Central memory CD4-positive, alpha-beta T cell (primary cell): Measurements from ENCODE around the gene CXCL1.
"Not testable (repeated sequence)": the region's sequence is repeated elsewhere in the genome, so short reads cannot be mapped to it uniquely, and the experiment has no call there.

Source experiments
- DNase-seq: peaks from one replicate; pipeline ENCODE4 v3.0.0; 2022

The CXCL1 gene

DNA sequence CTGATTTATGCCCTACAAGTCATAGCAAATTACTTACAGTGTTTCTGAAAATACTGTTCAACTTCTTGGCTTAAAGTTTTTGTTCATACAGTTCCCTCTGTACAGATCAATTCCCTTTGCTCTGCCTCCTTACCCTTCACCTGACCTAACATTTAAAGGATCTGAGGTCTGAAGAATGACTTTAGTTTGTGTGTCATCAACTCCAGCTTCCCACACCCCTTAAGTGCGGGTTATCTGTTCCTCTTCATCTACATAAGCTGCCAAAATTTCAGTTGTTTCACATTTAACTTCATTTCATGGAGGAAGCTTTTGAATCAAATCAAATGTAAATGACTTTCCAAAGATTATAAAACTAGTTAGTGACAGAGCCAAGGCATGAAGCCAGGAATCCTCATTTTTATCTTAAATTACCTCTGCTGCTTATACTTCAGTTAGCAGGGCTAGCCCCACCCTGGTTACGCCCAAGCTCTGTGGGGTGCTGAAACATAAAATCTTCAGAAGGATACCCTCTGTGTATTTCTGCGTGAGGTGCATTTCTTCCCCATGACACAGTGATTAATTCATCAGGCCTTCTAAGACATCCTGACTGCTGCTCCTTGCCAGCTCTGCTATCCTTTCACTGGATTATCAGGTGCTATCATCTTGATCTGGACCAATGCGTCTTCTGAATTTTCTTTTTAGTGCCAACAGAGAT, 16.5 kb downstream of the CXCL1 start:
- no peak for DNase-seq

DNA sequence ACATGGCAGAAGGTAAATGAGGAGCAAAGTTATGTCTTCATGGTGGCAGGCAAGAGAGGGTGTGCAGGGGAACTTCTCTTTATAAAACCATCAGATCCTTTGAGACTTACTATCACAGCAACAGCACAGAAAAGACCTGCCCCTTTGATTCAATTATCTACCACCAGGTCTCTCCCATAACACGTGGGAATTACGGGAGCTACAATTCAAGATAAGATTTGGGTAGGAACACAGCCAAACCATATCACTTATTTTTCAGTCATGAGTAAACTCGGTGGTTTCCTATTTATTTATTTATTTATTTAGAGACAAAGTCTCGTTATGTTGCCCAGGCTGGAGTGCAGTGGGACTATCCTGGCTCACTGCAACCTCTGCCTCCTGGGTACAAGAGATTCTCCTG, 22.1 kb downstream of the CXCL1 start:
- no peak for DNase-seq

DNA sequence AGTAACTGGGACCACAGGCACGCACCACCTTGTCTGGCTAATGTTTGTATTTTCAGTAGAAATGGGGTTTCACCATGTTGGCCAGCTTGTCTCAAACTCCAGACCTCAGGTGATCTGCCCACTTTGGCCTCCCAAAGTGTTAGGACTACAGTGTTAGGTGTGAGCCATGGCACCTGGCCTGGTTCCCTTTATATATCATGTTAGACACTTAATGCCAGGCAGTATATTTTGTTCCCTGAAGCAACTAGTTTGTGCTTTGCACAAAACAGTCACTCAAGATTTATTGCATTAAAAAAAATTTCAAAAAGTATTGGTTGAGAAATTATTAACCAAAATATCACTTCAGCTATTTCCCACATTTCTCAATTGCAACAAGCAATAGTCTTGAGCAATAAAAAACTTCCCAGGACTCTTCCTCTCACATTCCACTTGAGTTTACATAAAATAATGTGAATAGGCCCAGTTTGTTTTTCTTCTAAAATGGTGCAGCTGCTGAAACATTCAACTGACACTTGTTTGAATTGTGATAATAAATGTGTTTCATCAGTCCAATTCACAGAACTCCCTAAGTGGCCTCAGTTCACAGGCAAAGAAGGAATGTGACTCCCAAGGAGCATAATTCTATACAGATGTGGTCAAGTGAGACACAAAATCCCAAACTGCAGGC, 22.7 kb downstream of the CXCL1 start:
- no peak for DNase-seq

DNA sequence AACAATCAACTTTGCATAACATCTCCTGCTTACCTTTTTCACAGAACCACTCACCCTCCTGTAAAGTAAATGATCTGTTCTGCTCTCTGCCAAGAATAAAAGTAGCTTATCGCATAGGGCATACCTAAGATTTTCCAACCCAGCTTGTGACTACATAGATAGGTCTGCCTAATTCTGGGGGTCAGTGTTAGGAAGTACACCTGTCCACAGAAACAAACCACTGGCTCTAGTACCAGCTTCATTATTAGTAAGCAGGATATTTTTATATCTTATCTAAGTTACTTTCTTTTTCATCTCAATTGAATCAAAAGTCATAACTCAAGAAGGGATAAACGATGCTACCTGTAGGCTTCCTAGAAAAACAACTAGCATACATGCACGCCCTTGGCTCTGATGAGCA, 23.8 kb downstream of the CXCL1 start:
- DNase-seq = no peak

DNA sequence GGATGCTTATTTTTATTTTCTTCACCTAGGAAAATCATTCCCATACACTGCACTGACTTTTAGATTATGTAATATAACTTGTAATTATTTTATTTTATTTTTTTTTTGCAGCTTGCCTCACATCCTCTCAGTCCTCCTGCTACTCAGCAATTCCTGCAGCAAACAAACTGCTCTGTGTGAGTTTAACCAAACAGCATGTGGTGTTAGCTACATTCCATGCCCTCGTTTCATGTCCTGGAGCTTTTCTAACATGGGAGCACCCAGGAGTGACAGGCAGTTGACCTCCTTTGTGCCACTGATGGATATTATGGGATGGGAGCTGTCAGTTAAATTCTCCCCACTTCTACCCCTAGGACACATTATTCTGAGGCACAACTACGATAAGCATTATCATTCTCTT, 24.8 kb downstream of the CXCL1 start:
- no peak for DNase-seq

DNA sequence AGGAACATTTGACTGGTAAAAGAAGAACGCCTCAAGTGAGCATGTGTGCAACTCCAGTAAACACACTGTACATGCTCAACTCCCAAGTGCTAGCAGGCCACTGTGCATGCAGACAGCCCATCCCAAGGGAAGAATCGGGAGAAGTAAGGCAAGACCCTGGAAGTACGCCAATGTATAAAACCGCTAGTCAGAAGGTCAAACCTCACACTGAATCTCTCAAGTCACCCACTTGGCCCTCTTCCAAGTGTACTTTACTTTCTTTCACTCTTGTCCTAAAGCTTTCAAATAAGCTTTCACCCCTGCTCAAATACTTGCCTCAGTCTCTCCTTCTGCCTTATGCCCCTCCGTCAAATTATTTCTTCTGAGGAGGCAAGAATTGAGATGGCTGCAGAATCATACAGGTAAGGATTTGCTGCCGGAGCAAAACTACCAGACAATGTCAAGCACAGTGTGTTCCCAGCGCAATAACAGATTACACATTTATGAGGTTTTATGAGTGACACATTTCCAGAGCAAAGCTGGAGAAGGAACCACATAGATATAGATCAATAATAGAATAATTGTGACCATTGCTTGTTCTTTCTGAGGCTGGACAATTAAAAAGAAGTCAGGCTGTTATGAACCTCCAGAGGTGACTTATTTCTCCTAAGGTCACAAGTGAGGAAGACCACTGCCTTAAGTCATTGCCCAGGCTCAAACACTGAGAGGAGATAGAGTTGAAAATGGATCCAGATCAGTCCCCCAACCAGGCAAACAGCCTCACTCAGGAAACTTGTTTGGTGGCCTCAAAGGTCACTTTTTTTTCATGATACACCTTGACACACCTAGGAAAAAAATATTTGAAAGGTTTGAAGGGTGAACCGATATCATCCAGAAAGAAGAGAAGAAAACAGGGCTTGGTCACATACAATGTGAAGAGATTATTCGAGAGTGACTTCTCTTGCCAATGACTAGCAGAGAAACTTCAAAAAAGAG, 26.3 kb downstream of the CXCL1 start:
- no peak for DNase-seq

DNA sequence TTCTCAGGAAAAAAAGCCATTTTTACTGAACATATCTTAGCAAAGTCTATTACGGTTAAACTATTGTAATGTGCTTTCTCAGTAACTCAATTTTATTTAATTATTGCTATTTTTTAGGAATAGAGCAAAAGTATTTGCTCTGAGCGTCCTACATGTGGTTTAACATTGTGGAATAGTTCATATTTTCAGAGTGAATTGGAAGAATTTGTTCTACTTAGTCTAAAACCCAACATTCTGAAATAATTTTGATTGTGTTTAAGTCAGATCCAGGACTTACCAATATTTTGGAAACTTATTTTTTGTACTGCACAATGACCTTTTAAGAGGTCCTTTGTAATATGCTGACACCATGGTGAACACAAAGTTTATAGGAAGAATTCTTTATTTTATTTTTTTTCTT, 27.2 kb downstream of the CXCL1 start:
- DNase-seq = no peak

DNA sequence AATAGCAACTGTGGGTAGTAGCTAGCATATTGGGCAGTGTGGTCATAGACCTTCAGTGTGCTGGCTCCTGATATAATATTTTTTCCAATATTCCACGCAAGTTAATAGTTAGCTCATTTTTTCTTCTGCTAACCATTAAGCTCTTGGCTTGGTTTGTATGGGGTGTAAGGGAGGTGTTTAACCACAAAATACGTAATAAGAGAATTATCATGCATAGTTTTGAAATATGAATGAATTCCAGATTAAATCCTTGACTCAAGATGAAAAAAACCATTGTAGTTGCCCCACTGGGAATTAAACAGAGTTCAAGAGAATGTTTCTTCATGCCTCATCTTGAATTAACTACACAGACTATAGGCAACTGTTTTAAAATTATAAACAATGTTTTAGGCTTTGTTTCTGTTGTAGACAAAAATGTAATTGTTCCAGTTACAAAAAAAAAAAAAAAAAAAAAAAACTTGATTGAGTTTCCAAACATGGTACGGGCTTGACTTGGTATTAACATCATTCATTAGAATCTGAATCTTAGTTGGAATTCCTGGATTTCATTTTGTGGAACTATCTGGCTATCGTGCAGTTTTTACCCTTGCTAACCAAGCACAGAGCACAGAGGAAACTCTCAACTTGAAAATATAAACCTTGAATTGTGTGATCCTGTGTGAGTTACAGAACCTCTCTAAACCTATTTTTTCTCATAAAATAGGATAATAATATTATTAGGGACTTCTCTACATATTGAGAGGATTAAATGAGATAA, 28.4 kb downstream of the CXCL1 start:
- DNase-seq = no peak

DNA sequence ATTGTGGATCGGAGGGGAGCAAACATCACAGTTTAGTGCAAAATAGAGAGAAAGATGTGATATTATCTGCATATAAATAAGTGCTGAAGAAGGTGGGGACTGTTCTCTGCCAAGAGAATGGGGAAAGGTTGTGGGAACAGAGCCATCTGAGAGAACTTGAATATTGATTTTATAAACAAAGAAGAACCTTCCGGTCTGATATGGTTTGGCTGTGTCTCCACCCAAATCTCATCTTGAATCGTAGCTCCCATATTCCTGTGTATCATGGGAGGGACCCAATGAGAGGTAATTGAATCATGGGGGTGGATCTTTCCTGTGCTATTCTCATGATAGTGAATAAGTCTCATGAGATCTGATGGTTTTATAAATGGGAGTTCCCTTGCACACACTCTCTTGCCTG, 30.1 kb downstream of the CXCL1 start:
- not testable (repeated sequence) for DNase-seq

DNA sequence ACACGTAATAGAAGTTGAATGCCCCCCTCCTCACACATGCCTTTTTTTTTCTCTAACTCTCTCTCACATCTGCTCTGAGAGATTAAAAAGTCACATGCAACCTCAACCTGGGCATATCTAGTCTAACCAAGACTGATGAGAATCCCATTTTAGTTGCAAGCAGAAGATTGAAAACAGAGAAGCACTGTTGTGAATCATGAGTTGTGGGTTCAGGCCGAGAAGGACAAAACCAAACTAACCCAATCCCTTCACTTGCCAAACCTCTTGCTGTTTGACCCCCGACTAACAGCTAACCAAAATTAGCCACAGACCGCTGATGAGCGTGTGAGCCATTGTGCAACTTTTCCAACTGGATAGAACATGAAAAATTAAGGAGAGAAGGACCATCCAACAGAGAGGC, 31.8 kb downstream of the CXCL1 start:
- no peak for DNase-seq

DNA sequence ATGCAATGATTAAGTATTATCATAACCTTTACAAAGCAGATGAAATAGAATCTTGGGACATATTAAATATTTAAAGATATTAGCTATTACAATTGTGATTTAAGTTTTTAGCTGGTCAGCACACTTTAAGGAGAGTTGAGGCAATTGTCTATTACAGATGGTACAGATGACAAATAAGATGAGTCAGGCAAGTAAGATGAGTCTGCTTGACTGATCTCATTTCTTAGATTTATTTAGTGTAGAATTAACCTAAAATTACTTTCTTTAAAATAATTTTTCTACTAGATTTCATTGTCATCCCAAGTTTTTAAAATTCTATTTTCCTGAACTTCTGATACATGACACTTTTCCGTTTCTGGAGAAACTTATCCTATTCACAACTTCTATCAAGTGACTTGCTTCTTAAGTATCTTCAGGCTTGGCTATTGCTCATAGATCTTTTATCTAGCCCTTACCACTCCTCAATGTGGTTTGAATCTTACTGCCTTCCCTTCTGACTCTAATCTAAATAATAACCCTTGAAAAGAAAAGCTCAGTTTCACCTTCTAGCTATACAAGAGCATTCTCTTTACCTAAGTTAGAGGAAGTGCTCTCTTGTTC, 32.9 kb downstream of the CXCL1 start:
- no peak for DNase-seq

DNA sequence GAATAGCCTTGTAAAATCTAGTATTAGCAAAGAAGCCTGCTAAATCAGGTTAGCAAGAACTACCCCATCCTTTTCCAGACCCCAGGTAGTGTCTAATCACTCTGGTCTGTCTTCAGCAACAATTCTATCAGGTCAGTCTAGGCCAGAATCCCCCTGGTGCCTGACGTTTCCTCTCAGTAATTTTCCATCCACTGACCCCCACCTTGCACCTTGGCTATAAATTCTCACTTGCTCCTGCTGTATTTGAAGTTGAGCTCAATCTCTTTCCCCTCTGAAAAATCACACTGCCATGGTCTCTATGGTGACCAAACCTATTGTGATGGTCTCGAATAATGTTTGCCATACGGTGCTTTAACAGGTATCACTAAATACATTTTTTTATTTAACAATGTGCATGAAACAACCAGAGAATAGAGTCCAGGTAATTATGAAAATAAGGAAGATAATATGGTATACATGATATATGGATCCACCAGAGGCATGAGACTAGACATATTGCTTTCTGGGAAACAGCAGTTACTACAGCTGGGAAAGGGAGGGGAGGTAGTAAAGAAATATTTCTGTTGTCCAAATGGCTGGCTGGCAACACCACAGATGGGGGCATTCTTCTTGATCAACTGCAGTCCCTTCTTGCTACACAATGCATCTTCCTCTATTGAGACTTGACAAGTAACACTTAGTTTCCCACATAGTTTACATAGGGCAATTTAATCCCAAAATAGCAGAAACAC, 33.8 kb downstream of the CXCL1 start:
- no peak for DNase-seq

DNA sequence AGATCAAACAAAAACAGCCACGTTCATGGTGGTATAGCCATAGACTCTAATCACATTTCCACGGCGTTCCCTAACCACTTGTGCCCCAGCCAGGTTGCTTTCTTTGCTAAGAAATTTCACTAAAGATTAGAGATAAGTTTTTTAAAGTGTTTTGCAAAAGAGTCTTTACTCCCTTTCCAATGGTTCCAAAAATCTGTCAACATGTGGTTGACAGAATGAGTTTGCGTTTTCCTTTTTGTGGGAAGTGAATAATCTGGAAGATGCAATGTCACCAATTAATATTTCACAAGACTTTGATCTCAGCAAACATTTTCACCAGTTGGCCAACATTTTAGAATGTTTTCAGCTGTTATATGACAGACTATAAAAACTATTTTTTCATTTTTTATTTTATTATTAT, 35.3 kb downstream of the CXCL1 start:
- DNase-seq = no peak

DNA sequence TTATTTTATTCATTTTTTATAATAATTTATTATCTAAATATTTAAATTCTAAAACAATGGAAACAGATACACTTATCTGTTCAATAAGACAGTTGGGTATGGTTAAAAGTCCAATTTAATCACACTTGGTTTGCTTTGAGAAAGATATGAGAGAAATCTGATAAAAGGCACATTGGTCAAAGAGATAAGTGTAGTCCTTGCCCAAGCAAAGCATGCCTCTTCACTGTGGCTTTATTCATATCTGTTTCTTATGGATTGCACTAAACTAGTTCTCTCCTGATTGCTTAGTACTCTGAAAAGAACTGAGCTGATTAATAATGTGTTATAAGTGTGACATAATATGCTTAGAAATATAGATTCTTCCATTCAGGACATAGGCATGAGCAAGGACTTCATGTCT, 39.8 kb downstream of the CXCL1 start:
- no peak for DNase-seq

DNA sequence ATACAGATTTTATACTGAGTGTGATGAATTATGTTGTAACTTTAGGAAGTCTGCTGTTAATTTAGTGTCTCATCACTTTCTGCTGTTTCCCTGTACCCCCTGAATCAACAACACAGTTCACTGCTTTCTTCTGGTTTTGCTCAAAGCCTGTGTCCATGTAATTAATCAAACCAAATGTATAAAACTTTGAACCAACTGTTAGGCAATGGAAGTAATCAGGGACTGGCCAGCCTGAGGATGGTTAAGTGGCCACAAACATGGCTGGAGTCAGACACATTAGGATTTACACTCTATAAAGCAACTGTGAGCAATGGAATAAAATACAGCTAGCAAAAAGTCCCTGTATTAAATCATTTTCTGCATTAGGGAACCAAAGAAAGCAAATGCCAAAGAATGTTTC, 42.6 kb downstream of the CXCL1 start:
- no peak for DNase-seq

DNA sequence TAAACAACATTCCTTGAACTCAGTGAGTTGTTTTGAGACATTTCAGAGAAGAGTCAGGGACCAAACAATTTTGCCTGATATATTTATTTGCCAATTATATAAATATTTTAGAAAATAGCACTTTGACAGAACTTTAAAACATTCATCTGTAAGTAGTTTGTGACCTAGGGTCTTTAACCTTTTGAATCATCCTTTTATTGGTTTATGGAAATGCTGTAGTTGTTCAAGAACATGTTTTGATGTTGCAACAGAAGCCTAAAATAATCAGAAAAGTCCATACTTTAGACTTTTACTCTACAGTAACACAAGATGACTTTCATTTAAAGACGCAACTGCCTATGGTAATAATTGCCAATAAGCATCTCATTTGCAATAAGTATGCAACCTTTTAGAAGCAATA, 43.0 kb downstream of the CXCL1 start:
- DNase-seq = no peak

DNA sequence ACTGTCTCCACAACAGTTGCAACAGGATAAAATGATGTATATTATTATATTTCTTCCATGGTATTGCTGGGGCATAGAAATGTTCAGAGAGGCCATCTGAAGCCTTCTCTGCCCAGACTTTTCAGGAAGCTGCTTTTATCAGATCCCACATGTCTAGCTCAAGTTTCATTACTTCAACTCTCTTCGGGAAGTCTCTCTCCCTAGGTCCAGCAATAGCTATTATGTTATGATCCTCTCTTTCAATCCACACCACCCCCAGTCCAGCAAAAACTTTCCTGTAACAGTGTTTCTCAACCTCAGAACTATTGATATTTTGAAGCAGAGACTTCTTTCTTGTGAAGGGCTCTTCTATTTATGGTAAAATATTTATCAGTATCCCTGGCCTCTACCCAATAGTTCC, 44.9 kb downstream of the CXCL1 start:
- no peak for DNase-seq

DNA sequence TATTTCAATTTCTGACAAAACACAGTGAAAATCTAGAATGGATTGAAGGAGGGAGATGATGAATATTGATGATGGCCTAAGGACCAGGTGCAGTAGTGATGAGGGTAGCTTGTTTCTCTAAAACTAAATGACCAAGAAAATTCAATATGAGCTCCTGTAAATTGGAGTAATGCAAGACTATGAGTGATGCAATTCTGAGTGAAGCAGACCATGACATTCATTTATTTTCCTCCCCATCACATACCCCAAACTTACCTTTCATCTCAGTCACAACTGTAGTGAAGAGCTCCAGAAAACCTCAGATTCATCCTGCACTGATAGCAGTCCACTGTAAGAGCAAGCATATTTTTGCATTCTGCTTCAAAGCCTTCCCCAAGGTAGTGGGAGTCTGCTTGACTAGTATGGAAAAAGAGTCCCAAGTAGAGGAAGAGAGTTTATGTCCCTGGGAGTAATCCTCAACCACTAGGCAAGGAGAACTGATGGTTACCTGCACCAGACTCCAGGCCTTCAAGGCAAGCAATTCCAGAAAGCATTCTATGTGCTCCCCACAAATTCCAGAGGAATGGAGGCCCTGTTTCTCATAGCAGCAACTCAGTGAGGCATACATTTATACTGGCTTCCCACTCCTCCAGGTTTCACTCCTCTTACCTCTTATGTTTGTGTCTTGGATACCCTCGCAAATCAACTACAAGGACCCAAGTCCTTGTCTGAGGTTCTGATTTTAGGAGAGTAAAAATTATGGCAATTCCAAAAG, 47.2 kb downstream of the CXCL1 start:
- no peak for DNase-seq

DNA sequence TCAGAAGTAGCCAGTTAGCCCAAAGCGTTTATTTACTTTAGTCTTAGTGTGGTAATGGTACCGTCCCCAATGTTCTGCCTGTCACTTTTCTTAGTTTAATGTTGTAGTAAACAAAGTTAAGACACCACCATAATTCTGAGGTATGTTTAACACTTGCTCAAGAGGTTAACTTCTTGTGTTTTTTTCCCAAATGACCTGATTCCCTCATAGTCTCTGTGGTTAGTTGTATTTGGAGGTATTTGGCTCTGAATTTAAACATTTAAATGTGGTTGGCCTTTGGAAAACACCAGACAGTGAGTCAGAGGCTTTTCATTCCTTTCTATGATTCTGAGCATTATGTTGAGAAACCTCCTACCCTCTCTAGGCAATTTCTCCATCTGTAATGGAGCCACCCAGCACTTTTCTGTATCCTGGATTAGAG, 47.9 kb downstream of the CXCL1 start:
- no peak for DNase-seq

DNA sequence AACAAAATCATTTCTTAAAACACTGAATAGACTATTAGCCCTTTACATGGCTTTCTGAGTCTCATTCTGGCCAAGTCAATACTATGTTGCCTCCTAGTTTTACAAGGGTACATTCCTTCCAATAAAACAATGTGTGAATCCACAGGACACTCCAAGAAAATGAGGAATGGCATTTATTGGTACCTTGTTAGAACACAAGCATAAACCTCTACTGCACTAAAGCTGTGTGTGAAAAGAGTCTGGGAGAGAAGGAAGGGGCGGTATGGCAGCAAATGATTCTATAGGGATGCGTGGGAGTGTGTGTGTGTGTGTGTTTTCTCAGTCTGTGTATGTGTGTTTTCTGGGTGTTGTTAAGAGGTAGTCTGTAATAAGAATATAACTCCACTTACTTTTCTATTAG, 48.9 kb downstream of the CXCL1 start:
- DNase-seq = no peak

DNA sequence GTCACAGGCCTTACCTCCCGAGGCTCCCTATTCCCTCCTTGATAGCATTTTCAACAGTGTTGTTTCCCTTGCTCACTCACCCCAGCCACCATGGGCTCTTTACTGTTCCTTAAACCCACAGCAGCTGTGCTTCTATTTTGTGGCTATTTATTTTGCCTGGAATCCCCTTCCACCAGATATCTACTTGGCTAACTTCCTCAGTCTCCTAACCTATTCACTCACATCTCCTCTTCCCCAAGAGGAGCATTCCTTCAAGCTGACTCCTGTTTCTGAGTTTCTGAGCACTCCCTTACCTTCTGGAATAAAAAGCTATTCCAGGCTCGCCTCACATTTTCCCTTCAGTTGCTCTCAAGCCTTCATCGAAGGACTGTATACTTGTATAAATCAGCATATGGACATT, 50.5 kb downstream of the CXCL1 start:
- no peak for DNase-seq
